Naive thymus-derived CD4-positive, alpha-beta T cell (primary cell): ENCODE results near the gene QRFP. TPM values are rescaled to one million over a fixed set of nuclear protein-coding genes. Genes with fewer than 3 reads are reported as not detected.
A peak's percentile ranks its signal among the peaks of the same experiment; 100 is the strongest.

Experiments used
- ATAC-seq: fragments of 150-1000 bp; cut with Tn5 transposase; 2 replicates; pipeline ENCODE4 v1.10.0; 2021; ENCODE audit warnings: mild to moderate bottlenecking, moderate library complexity
- CTCF ChIA-PET: fragments of 350-600 bp; sonication (Branson Sonifier 250); formaldehyde crosslinking; loops from one replicate; lab custom pipeline; 2021; ENCODE audit warnings: antibody characterized with exemption; lab: Charles Lee
- POLR2A ChIA-PET: fragments of 350-600 bp; sonication (Branson Sonifier 250); formaldehyde crosslinking; loops from one replicate; lab custom pipeline; 2021; ENCODE audit warnings: antibody characterized with exemption, inconsistent platforms; lab: Charles Lee
- DNase-seq, 9 donors: peaks; one replicate each; pipeline versions ENCODE4 v3.0.0 to v3.0.0-alpha.2; 2020 to 2022; ENCODE audit warnings: mixed read lengths in 1 of 9
- H3K27ac ChIP-seq: one replicate; pipeline ENCODE4 v1.7.0; 2013; ENCODE audit warnings: mild to moderate bottlenecking, low read depth, low read length, moderate library complexity
- H3K27me3 ChIP-seq, 2 donors: one replicate each; pipeline ENCODE4 v1.7.0; 2013; ENCODE audit warnings: low read length in 2 of 2, mild to moderate bottlenecking in 2 of 2, moderate library complexity in 2 of 2; ENCODE audit not compliant: control insufficient read depth in 2 of 2, insufficient read depth in 2 of 2
- H3K36me3 ChIP-seq, 3 experiments: 1 replicate in 2 of 3; 2 replicates in 1 of 3; pipeline ENCODE4 v1.7.0; 2013; ENCODE audit warnings: low read length in 3 of 3, mild to moderate bottlenecking in 3 of 3, moderate library complexity in 1 of 3; ENCODE audit not compliant: insufficient read depth in 3 of 3, control insufficient read depth in 2 of 3
- H3K4me1 ChIP-seq, 2 donors: one replicate each; pipeline ENCODE4 v1.7.0; 2013; ENCODE audit warnings: low read length in 2 of 2, mild to moderate bottlenecking in 2 of 2, moderate library complexity in 1 of 2; ENCODE audit not compliant: control insufficient read depth in 2 of 2, insufficient read depth in 2 of 2
- H3K4me3 ChIP-seq: 2 replicates; pipeline ENCODE4 v1.7.0; 2013; ENCODE audit warnings: mild to moderate bottlenecking, low read length
- H3K9me3 ChIP-seq, 3 experiments: 1 replicate in 2 of 3; 2 replicates in 1 of 3; pipeline ENCODE4 v1.7.0; 2013; ENCODE audit warnings: low read length in 3 of 3; ENCODE audit not compliant: control insufficient read depth in 2 of 3
- H3K27ac Mint-ChIP-seq, 9 donors: one replicate each; pipeline ENCODE4 v1.8.0; 2020 to 2022; ENCODE audit warnings: mixed read lengths in 9 of 9, mild to moderate bottlenecking in 8 of 9, moderate library complexity in 5 of 9, inconsistent platforms in 2 of 9
- H3K27me3 Mint-ChIP-seq, 5 donors: one replicate each; pipeline ENCODE4 v1.8.0; 2021 to 2022; ENCODE audit warnings: mixed read lengths in 5 of 5, mild to moderate bottlenecking in 1 of 5
- H3K36me3 Mint-ChIP-seq, 5 donors: one replicate each; pipeline ENCODE4 v1.8.0; 2020 to 2022; ENCODE audit warnings: mixed read lengths in 5 of 5, mild to moderate bottlenecking in 3 of 5, inconsistent platforms in 1 of 5
- H3K4me1 Mint-ChIP-seq, 7 donors: one replicate each; pipeline ENCODE4 v1.8.0; 2020 to 2022; ENCODE audit warnings: mixed read lengths in 7 of 7, mild to moderate bottlenecking in 3 of 7, inconsistent platforms in 1 of 7
- H3K4me3 Mint-ChIP-seq, 10 donors: one replicate each; pipeline ENCODE4 v1.8.0; 2020 to 2022; ENCODE audit warnings: mild to moderate bottlenecking in 10 of 10, mixed read lengths in 10 of 10, moderate library complexity in 6 of 10, inconsistent platforms in 2 of 10
- H3K9me3 Mint-ChIP-seq, 11 donors: one replicate each; pipeline ENCODE4 v1.8.0; 2020 to 2022; ENCODE audit warnings: mixed read lengths in 11 of 11, mild to moderate bottlenecking in 4 of 11, inconsistent platforms in 1 of 11, moderate library complexity in 1 of 11
- intact Hi-C, 2 donors: fragments of 100-400 bp; cut with micrococcal nuclease; formaldehyde crosslinking; loops; one replicate each; pipeline ENCODE4 v1.15.1; 2023
- polyA plus RNA-seq, 2 donors: library from polyadenylated mRNA; unstranded; fragments of 300-500 nt; fragmentation: Illumina TruSeq; gene quantifications; one replicate each; pipeline ENCODE4 v1.2.3, GENCODE V29; 2021
- total RNA-seq, 6 experiments: library from RNA in 5 of 6; stranded (reverse) in 5 of 6; gene quantifications; 1 replicate in 5 of 6; 2 replicates in 1 of 6; pipeline ENCODE4 v1.2.3 and lab custom pipeline; 2021 to 2026

The QRFP gene
- total and polyA plus RNA-seq, 7 experiments from 2014 or later, result not detected

GRCh38 chr9:130871395-130872062 is 25.1 kb downstream of the QRFP start:
- Histone ChIP-seq H3K4me3 (no peak overlapping the region), H3K27me3 (no peaks in the 10 kb centered on the region), H3K4me1 (no peaks in the 10 kb centered on the region), H3K9me3 (no peaks in the 10 kb centered on the region), H3K36me3 (peaks cover 0 to 44% (median 11%) of the 10 kb centered on the region in 3 experiments), H3K27ac (no peak overlapping the region)
- intact Hi-C loops, result no loop called here
- Mint-ChIP-seq H3K27me3 (no peaks in the 10 kb centered on the region), H3K27ac (no peak overlapping the region), H3K4me1 (peaks cover 0 to 5% (median under 1%) of the 10 kb centered on the region in 7 donors), H3K9me3 (no peaks in the 10 kb centered on the region), H3K4me3 (no peak overlapping the region), H3K36me3 (peaks cover 2 to 38% (median 9%) of the 10 kb centered on the region in 5 donors)
- ChIA-PET POLR2A (no interaction called here), CTCF (no interaction called here)
- DNase-seq, result no peak
- no peak for ATAC-seq

- Mint-ChIP-seq H3K27me3 (no peaks in the 10 kb centered on the region), H3K27ac (no peak overlapping the region), H3K9me3 (no peaks in the 10 kb centered on the region), H3K36me3 (peaks cover 2 to 38% (median 9%) of the 10 kb centered on the region in 5 donors), H3K4me3 (no peak overlapping the region), H3K4me1 (peaks cover 0 to 8% (median 4%) of the 10 kb centered on the region in 7 donors)
- ATAC-seq, result no peak
- intact Hi-C loops, result no loop called here
- Histone ChIP-seq H3K27me3 (no peaks in the 10 kb centered on the region), H3K9me3 (no peaks in the 10 kb centered on the region), H3K4me1 (no peaks in the 10 kb centered on the region), H3K27ac (no peak overlapping the region), H3K4me3 (no peak overlapping the region), H3K36me3 (peaks cover 0 to 44% (median 11%) of the 10 kb centered on the region in 3 experiments)
- POLR2A ChIA-PET, result no interaction called here
- CTCF ChIA-PET, result interaction anchor here (0.6 to 1.8 kb wide), 5 partner anchors 12 to 175 kb away, joined by 3 to 9 read pairs (median 4); no protein-coding TSS in a partner anchor
- DNase-seq, result no peak
Observed at GRCh38 chr9:130870491-130871381, 25.9 kb downstream of the QRFP start.

GRCh38 chr9:130869250-130869649 is 27.4 kb downstream of the QRFP start:
- intact Hi-C loops, result no loop called here
- Mint-ChIP-seq H3K9me3 (no peaks in the 10 kb centered on the region), H3K36me3 (peaks cover 0 to 24% (median 4%) of the 10 kb centered on the region in 5 donors), H3K4me3 (no peak overlapping the region), H3K27me3 (no peaks in the 10 kb centered on the region), H3K27ac (peak overlapping the region in 1 of 9 donors; percentile 70), H3K4me1 (peaks cover 0 to 8% (median 4%) of the 10 kb centered on the region in 7 donors)
- ChIA-PET POLR2A (no interaction called here), CTCF (interaction anchor here (0.6 to 1.8 kb wide), 5 partner anchors 17 to 270 kb away, joined by 3 to 9 read pairs (median 4); no protein-coding TSS in a partner anchor)
- H3K27ac ChIP-seq, result no peak overlapping the region
- DNase-seq (no peak), ATAC-seq (no peak)
- no peak overlapping the region for H3K4me3 ChIP-seq
- H3K36me3 ChIP-seq, result peaks cover 0 to 30% (median 11%) of the 10 kb centered on the region in 3 experiments
- no peaks in the 10 kb centered on the region for H3K27me3 ChIP-seq
- H3K4me1 ChIP-seq, result no peaks in the 10 kb centered on the region
- H3K9me3 ChIP-seq, result no peaks in the 10 kb centered on the region

GRCh38 chr9:130868230-130868629 is 28.4 kb downstream of the QRFP start:
- Mint-ChIP-seq H3K9me3 (no peaks in the 10 kb centered on the region), H3K4me1 (peaks cover 0 to 8% (median 4%) of the 10 kb centered on the region in 7 donors), H3K27me3 (no peaks in the 10 kb centered on the region), H3K4me3 (no peak overlapping the region), H3K36me3 (peaks cover 0 to 17% (median 5%) of the 10 kb centered on the region in 5 donors), H3K27ac (no peak overlapping the region)
- no peaks in the 10 kb centered on the region for H3K27me3 ChIP-seq
- ChIA-PET POLR2A (interaction anchor here (0.6 kb wide), 1 partner anchor 46 kb away, joined by 3 read pairs; no protein-coding TSS in a partner anchor), CTCF (interaction anchor here (1.5 to 1.7 kb wide), 2 partner anchors 10 to 178 kb away, joined by 4 read pairs; no protein-coding TSS in a partner anchor)
- ATAC-seq (no peak), DNase-seq (no peak)
- intact Hi-C loops, result no loop called here
- H3K36me3 ChIP-seq, result peaks cover 0 to 20% (median 3%) of the 10 kb centered on the region in 3 experiments
- H3K4me3 ChIP-seq, result no peak overlapping the region
- H3K9me3 ChIP-seq, result no peaks in the 10 kb centered on the region
- no peak overlapping the region for H3K27ac ChIP-seq
- no peaks in the 10 kb centered on the region for H3K4me1 ChIP-seq

- Histone ChIP-seq H3K27ac (no peak overlapping the region), H3K36me3 (peaks cover 0 to 16% (median 1%) of the 10 kb centered on the region in 3 experiments), H3K9me3 (no peaks in the 10 kb centered on the region), H3K27me3 (no peaks in the 10 kb centered on the region), H3K4me3 (no peak overlapping the region), H3K4me1 (no peaks in the 10 kb centered on the region)
- ATAC-seq (no peak), DNase-seq (no peak)
- H3K4me1 Mint-ChIP-seq, result peaks cover 0 to 8% (median 5%) of the 10 kb centered on the region in 7 donors
- intact Hi-C loops, result no loop called here
- no peaks in the 10 kb centered on the region for H3K9me3 Mint-ChIP-seq
- no peak overlapping the region for H3K27ac Mint-ChIP-seq
- no peak overlapping the region for H3K4me3 Mint-ChIP-seq
- peaks cover 0 to 17% (median 3%) of the 10 kb centered on the region in 5 donors for H3K36me3 Mint-ChIP-seq
- POLR2A ChIA-PET, result interaction anchor here (0.6 kb wide), 1 partner anchor 45 kb away, joined by 3 read pairs; no protein-coding TSS in a partner anchor
- CTCF ChIA-PET, result interaction anchor here (0.5 to 1.7 kb wide), 5 partner anchors 10 to 407 kb away, joined by 3 to 5 read pairs (median 4); no protein-coding TSS in a partner anchor
- H3K27me3 Mint-ChIP-seq, result no peaks in the 10 kb centered on the region
Observed at GRCh38 chr9:130867556-130867955, 29.1 kb downstream of the QRFP start.

GRCh38 chr9:130866474-130866965 is 30.1 kb downstream of the QRFP start:
- ATAC-seq, result peak; percentile 56
- intact Hi-C loops, result loop anchor here (1.0 kb wide), 2 partner anchors 75 to 180 kb away; no protein-coding TSS in a partner anchor
- Mint-ChIP-seq H3K9me3 (no peaks in the 10 kb centered on the region), H3K4me1 (peaks cover 2 to 9% (median 5%) of the 10 kb centered on the region in 7 donors), H3K27ac (no peak overlapping the region), H3K27me3 (no peaks in the 10 kb centered on the region), H3K36me3 (peaks cover 0 to 10% (median 3%) of the 10 kb centered on the region in 5 donors), H3K4me3 (no peak overlapping the region)
- ChIA-PET CTCF (interaction anchor here (0.8 to 1.9 kb wide), 7 partner anchors 9 to 1570 kb away, joined by 3 to 16 read pairs (median 4); no protein-coding TSS in a partner anchor), POLR2A (interaction anchor here (0.6 kb wide), 1 partner anchor 179 kb away, joined by 6 read pairs; no protein-coding TSS in a partner anchor)
- no peaks in the 10 kb centered on the region for H3K27me3 ChIP-seq
- H3K4me3 ChIP-seq, result no peak overlapping the region
- no peaks in the 10 kb centered on the region for H3K4me1 ChIP-seq
- H3K36me3 ChIP-seq, result peaks cover 0 to 7% (median 0%) of the 10 kb centered on the region in 3 experiments
- no peaks in the 10 kb centered on the region for H3K9me3 ChIP-seq
- H3K27ac ChIP-seq, result no peak overlapping the region
- peak; percentile 8 to 54 (median 40) for DNase-seq
